Astrocyte (in vitro differentiated cells and primary cell): Measurements from ENCODE around the gene BMPR1B.

ENCODE experiments used
- CTCF ChIP-seq: IDR thresholded peaks from 2 replicates; pipeline ENCODE4 v1.5.1; 2011; ENCODE audit warnings: low read depth, mild to moderate bottlenecking, inconsistent platforms, low read length, moderate library complexity; ENCODE audit not compliant: insufficient read depth
- EZH2 ChIP-seq: IDR thresholded peaks from 2 replicates; pipeline ENCODE4 v1.6.1; 2012; ENCODE audit warnings: mild to moderate bottlenecking, low read length, inconsistent platforms; ENCODE audit not compliant: insufficient read depth

GRCh38 chr4:95129031-95129430 is 371.3 kb downstream of the BMPR1B start:
- no peak for TF ChIP-seq EZH2
- no peak for TF ChIP-seq CTCF
